Loucy (cell line): ENCODE results near the gene RPL38.

Experiments
- H2AFZ ChIP-seq: fragments of 200-600 bp; sonication (generic); 2 replicates; pipeline ENCODE4 v1.6.0; 2016; ENCODE audit warnings: antibody characterized with exemption, mild to moderate bottlenecking, low read length, moderate library complexity
- H3F3A ChIP-seq: fragments of 200-600 bp; 2 replicates; pipeline ENCODE4 v1.6.0; 2016; ENCODE audit warnings: antibody characterized with exemption, low read depth, mild to moderate bottlenecking
- H3K27me3 ChIP-seq: fragments of 200-600 bp; sonication (generic); 2 replicates; pipeline ENCODE4 v1.6.1; 2014; ENCODE audit warnings: low read length, mild to moderate bottlenecking; ENCODE audit not compliant: insufficient read depth, poor library complexity, severe bottlenecking
- H3K36me3 ChIP-seq: fragments of 200-600 bp; sonication (generic); 2 replicates; pipeline ENCODE4 v1.6.1; 2016; ENCODE audit warnings: low read length; ENCODE audit not compliant: insufficient read depth
- H3K4me1 ChIP-seq: fragments of 200-600 bp; sonication (generic); 2 replicates; pipeline ENCODE4 v1.5.1; 2014; ENCODE audit warnings: low read length, mild to moderate bottlenecking; ENCODE audit not compliant: insufficient read depth, poor library complexity, severe bottlenecking
- H3K4me2 ChIP-seq: fragments of 200-600 bp; sonication (generic); 2 replicates; pipeline ENCODE4 v1.6.0; 2014; ENCODE audit warnings: antibody characterized with exemption, low read length, low read depth, mild to moderate bottlenecking; ENCODE audit not compliant: poor library complexity, severe bottlenecking
- H3K4me3 ChIP-seq: fragments of 200-600 bp; sonication (generic); 2 replicates; pipeline ENCODE4 v1.5.1; 2014; ENCODE audit warnings: low read length, mild to moderate bottlenecking, mixed read lengths; ENCODE audit not compliant: poor library complexity, severe bottlenecking
- H3K79me2 ChIP-seq: fragments of 200-600 bp; sonication (generic); 2 replicates; pipeline ENCODE4 v1.6.1; 2014; ENCODE audit warnings: low read length; ENCODE audit not compliant: insufficient read depth
- H3K9ac ChIP-seq: fragments of 200-600 bp; sonication (generic); 2 replicates; pipeline ENCODE4 v1.6.0; 2014; ENCODE audit warnings: mild to moderate bottlenecking, low read depth, low read length, moderate library complexity; ENCODE audit not compliant: poor library complexity, severe bottlenecking
- H3K9me2 ChIP-seq: fragments of 200-600 bp; sonication (generic); replicated peaks from 2 replicates; pipeline ENCODE4 v1.6.1; 2016; ENCODE audit warnings: low read depth, low read length, mixed read lengths
- H3K9me3 ChIP-seq: fragments of 200-600 bp; sonication (generic); 2 replicates; pipeline ENCODE4 v1.6.1; 2014; ENCODE audit warnings: mild to moderate bottlenecking, antibody characterized with exemption, low read length, low read depth; ENCODE audit not compliant: insufficient read depth
- H4K20me1 ChIP-seq: fragments of 200-600 bp; sonication (generic); 2 replicates; pipeline ENCODE4 v1.6.0; 2014; ENCODE audit warnings: antibody characterized with exemption, low read length, mild to moderate bottlenecking; ENCODE audit not compliant: insufficient read depth, poor library complexity, severe bottlenecking
- EZH2phosphoT487 ChIP-seq: fragments of 200-600 bp; IDR thresholded peaks from 2 replicates; pipeline ENCODE4 v1.6.1; 2018; ENCODE audit warnings: antibody characterized with exemption, mild to moderate bottlenecking, moderate library complexity, borderline replicate concordance
- TF ChIP-seq, protein P1 (sequence below): fragments of 200-600 bp; sonication (generic); conservative IDR thresholded peaks from 2 replicates; pipeline ENCODE4 v1.5.1; 2014; ENCODE audit warnings: mild to moderate bottlenecking, antibody characterized with exemption, low read length

The RPL38 gene

GRCh38 chr17:74214484-74215341 is 11.2 kb downstream of the RPL38 start:
- H3K4me3 ChIP-seq: no peak overlapping the region
- no peaks in the 10 kb centered on the region for H3K27me3 ChIP-seq
- peaks cover 9% of the 10 kb centered on the region for H4K20me1 ChIP-seq
- H3K79me2 ChIP-seq: peaks cover 10% of the 10 kb centered on the region
- H3K9me3 ChIP-seq: no peaks in the 10 kb centered on the region
- H2AFZ ChIP-seq: no peak overlapping the region
- H3F3A ChIP-seq: no peaks in the 10 kb centered on the region
- no peaks in the 10 kb centered on the region for H3K9me2 ChIP-seq
- H3K36me3 ChIP-seq: peaks cover 20% of the 10 kb centered on the region; the same call in 1 of the 2 replicates
- H3K4me2 ChIP-seq: no peak overlapping the region
- H3K4me1 ChIP-seq: no peaks in the 10 kb centered on the region
- no peak overlapping the region for H3K9ac ChIP-seq
- no peak for TF ChIP-seq EZH2phosphoT487
- TF ChIP-seq, protein P1, sequence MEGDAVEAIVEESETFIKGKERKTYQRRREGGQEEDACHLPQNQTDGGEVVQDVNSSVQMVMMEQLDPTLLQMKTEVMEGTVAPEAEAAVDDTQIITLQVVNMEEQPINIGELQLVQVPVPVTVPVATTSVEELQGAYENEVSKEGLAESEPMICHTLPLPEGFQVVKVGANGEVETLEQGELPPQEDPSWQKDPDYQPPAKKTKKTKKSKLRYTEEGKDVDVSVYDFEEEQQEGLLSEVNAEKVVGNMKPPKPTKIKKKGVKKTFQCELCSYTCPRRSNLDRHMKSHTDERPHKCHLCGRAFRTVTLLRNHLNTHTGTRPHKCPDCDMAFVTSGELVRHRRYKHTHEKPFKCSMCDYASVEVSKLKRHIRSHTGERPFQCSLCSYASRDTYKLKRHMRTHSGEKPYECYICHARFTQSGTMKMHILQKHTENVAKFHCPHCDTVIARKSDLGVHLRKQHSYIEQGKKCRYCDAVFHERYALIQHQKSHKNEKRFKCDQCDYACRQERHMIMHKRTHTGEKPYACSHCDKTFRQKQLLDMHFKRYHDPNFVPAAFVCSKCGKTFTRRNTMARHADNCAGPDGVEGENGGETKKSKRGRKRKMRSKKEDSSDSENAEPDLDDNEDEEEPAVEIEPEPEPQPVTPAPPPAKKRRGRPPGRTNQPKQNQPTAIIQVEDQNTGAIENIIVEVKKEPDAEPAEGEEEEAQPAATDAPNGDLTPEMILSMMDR: no peak

DNA sequence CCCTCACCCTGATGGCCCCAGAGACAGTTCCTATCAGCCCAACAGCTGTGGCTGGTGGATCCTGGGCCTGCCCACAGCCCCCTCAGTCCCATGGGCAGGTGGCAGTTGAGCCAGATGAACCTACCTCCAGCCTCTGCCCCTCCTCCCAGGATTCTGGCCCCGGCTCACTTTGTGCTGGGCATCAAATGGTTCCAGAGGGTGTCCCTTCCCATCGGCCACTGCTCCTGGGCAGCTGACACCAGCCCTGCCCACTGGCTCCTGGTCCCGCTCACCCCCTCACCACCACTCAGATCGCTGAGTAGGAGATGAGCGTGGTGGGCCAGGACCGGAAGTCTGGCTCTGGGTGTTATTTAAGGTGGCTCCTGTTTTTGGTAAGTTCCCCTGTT is 11.9 kb downstream of the RPL38 start:
- H3K27me3 ChIP-seq: no peaks in the 10 kb centered on the region
- H3F3A ChIP-seq: no peaks in the 10 kb centered on the region
- no peak overlapping the region for H3K4me3 ChIP-seq
- no peaks in the 10 kb centered on the region for H3K4me1 ChIP-seq
- H3K4me2 ChIP-seq: no peak overlapping the region
- peaks cover 8% of the 10 kb centered on the region for H4K20me1 ChIP-seq
- H3K79me2 ChIP-seq: peaks cover 10% of the 10 kb centered on the region
- no peak for TF ChIP-seq EZH2phosphoT487
- TF ChIP-seq, protein P1: no peak
- H3K9me2 ChIP-seq: no peaks in the 10 kb centered on the region
- H2AFZ ChIP-seq: no peak overlapping the region
- H3K36me3 ChIP-seq: peaks cover 15% of the 10 kb centered on the region; the same call in 1 of the 2 replicates
- no peak overlapping the region for H3K9ac ChIP-seq
- H3K9me3 ChIP-seq: no peaks in the 10 kb centered on the region

DNA sequence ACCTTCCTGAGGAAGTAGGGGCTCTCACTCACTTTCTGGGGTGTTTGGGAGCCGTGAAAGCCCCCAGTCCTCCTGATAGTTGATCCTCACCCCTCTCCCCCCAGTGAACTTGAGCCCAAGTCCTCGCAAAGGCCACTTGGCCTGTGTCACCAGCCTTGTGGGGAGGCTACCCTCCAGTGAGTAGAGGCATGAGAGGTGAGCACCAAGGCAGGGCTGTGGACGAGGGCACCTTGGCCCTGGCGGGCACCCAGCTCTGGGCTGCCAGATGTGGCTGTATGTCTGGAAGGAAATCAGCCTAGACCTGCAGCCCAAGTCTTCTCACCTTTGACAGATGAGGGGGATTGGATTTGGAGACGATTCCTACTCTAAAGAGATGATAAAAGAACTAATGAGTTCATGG is 13.0 kb downstream of the RPL38 start:
- no peaks in the 10 kb centered on the region for H3K4me1 ChIP-seq
- no peaks in the 10 kb centered on the region for H3F3A ChIP-seq
- no peak overlapping the region for H3K9ac ChIP-seq
- H3K79me2 ChIP-seq: no peaks in the 10 kb centered on the region
- no peak overlapping the region for H3K4me3 ChIP-seq
- H2AFZ ChIP-seq: no peak overlapping the region
- TF ChIP-seq EZH2phosphoT487: no peak
- TF ChIP-seq, protein P1: no peak
- peaks cover 4% of the 10 kb centered on the region; the same call in 1 of the 2 replicates for H3K36me3 ChIP-seq
- no peak overlapping the region for H3K4me2 ChIP-seq
- H3K9me3 ChIP-seq: no peaks in the 10 kb centered on the region
- H4K20me1 ChIP-seq: no peaks in the 10 kb centered on the region
- no peaks in the 10 kb centered on the region for H3K9me2 ChIP-seq
- no peaks in the 10 kb centered on the region for H3K27me3 ChIP-seq
